ENCODE measurements around the gene TAB2. TPM values are rescaled to one million over a fixed set of nuclear protein-coding genes. Genes with fewer than 3 reads are reported as not detected.
A peak's percentile ranks its signal among the peaks of the same experiment; 100 is the strongest.

The TAB2 gene
- total and polyA plus RNA-seq, 2 of the 8 experiments (the other 6 are each of a cell fraction or from before 2014, with no cell fraction given) = 40.4 to 63.0 TPM

DNA sequence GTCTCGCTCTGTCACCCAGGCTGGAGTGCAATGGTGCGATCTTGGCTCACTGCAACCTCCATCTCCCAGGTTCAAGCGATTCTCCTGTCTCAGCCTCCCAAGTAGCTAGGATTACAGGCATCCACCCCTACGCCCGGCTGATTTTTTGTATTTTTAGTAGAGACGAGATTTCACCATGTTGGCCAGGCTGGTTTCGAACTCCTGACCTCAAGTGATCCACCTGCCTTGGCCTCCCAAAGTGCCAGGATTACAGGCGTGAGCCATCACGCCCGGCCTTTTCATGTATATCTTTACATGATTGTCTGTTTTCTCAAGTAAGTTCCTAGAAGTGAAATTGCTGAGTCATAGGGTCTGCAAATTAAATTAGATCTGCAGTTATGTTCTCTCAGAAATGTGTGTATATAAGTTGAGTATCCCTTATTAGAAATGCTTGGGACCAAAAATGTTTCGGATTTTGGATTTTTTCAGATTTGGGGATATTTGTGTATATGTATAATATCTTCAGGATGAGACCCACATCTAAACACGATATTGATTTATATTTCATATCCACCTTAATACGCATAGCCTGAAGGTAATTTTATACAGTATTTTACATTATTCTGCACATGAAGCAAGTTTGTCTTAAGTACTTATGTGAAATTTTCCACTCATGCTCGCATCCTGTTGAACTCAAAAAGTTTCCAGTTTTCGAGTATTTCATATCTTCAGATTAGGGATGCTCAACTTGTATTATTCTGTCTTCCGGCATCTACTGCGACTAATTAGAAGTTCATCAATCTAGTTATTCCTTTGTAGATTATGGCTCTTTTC is 40.4 kb downstream of the TAB2 start:
- H3K9me3 ChIP-seq (ENCODE audit: insufficient read depth in 2 of 2, low read depth in 1 of 2, low read length in 1 of 2) = no peaks in the 10 kb centered on the region
- H2BK120ac ChIP-seq (replicated peaks; ENCODE audit: low read depth, low read length) = no peak overlapping the region
- H3K23me2 ChIP-seq (ENCODE audit: low read depth, low read length) = no peaks in the 10 kb centered on the region
- peaks cover 6 to 97% of the 10 kb centered on the region in 2 experiments for H3K79me2 ChIP-seq (ENCODE audit: control insufficient read depth in 1 of 2, insufficient read depth in 2 of 2, low read length in 2 of 2)
- DNase-seq (ENCODE audit: low read depth in 1 of 2, low spot score in 2 of 2) (no peak), FAIRE-seq (no peak)
- peaks cover 7% of the 10 kb centered on the region; the same call in 1 of the 2 replicates for H3K79me1 ChIP-seq (ENCODE audit: low read depth, low read length)
- 89% methylated on average over 17 of the region's 17 CpGs; no CpG with 5 or more reads in 1 of the 2 experiments for WGBS, 2 experiments (ENCODE audit: extremely low coverage in 1 of 2, insufficient coverage in 1 of 2, insufficient read length in 1 of 2, insufficient replicate concordance in 2 of 2, low coverage in 1 of 2, low lambda C conversion rate in 2 of 2, missing lambda C conversion rate in 1 of 2)
- H3K4me1 ChIP-seq (replicated peaks in 1 of 4; ENCODE audit: control insufficient read depth in 3 of 4, insufficient read depth in 4 of 4, low read length in 3 of 4) = peaks cover 0 to 2% (median under 1%) of the 10 kb centered on the region in 4 experiments; a peak in 5 of 7 replicates
- no peak overlapping the region for H3K9ac ChIP-seq (replicated peaks in 1 of 4; ENCODE audit: extremely low read depth in 1 of 4, low read depth in 3 of 4, low read length in 3 of 4)
- H2AK5ac ChIP-seq (ENCODE audit: low read depth, low read length) = no peak overlapping the region
- H4K8ac ChIP-seq (ENCODE audit: extremely low read depth, insufficient read depth, low read length) = no peak overlapping the region
- H3K23ac ChIP-seq (ENCODE audit: insufficient read length) = no peak overlapping the region
- POLR2A ChIA-PET (ENCODE audit: partially characterized antibody) = no interaction called here
- no peak overlapping the region for H3K56ac ChIP-seq (replicated peaks; ENCODE audit: insufficient read length, low read depth, low read length)
- H3K36me3 ChIP-seq (ENCODE audit: control insufficient read depth in 2 of 4, insufficient read depth in 4 of 4, low read length in 3 of 4) = no peaks in the 10 kb centered on the region
- CTCF ChIA-PET (ENCODE audit: partially characterized antibody) = no interaction called here
- peak; percentile 58; the same call in 1 of the 2 replicates for TF ChIP-seq BACH1 (IDR thresholded peaks at IDR 0.05; ENCODE audit: low read length)
- no peak for TF ChIP-seq HDAC2 (IDR thresholded peaks at IDR 0.05; ENCODE audit: borderline replicate concordance in 1 of 2, low read depth in 2 of 2, low read length in 2 of 2)
- TF ChIP-seq YY1 (IDR thresholded peaks at IDR 0.05; ENCODE audit: low read depth, low read length) = no peak
- H3K27me3 ChIP-seq (replicated peaks in 1 of 4; ENCODE audit: control insufficient read depth in 3 of 4, extremely low read depth in 1 of 4, insufficient read depth in 3 of 4, low read length in 3 of 4) = no peaks in the 10 kb centered on the region
- no peak overlapping the region for H2BK20ac ChIP-seq (ENCODE audit: low read length)
- H2BK5ac ChIP-seq (ENCODE audit: low read depth, low read length) = no peak overlapping the region
- no peak overlapping the region for H2AFZ ChIP-seq (ENCODE audit: low read length)
- H2BK12ac ChIP-seq (ENCODE audit: low read depth, low read length) = no peak overlapping the region
- no peak overlapping the region for H3K4ac ChIP-seq (replicated peaks; ENCODE audit: insufficient read length, low read depth, low read length)
- H4K20me1 ChIP-seq (replicated peaks in 1 of 2; ENCODE audit: control insufficient read depth in 1 of 2, insufficient read depth in 2 of 2, low read length in 2 of 2) = peaks cover 4 to 6% of the 10 kb centered on the region in 2 experiments
- H3K4me3 ChIP-seq (ENCODE audit: extremely low read depth in 1 of 4, insufficient read depth in 2 of 4, low read depth in 3 of 4, low read length in 4 of 4) = no peak overlapping the region
- H4K91ac ChIP-seq (replicated peaks; ENCODE audit: insufficient read length, low read length) = no peak overlapping the region
- H3K14ac ChIP-seq (ENCODE audit: insufficient read length) = no peak overlapping the region
- no peak overlapping the region for H4K5ac ChIP-seq (ENCODE audit: insufficient read length, low read depth, low read length)
- no peak overlapping the region for H3K18ac ChIP-seq (ENCODE audit: extremely low read depth, low read length)
- H3K4me2 ChIP-seq (ENCODE audit: insufficient read depth in 1 of 2, low read depth in 2 of 2, low read length in 2 of 2) = no peak overlapping the region
- no peak overlapping the region for H3K27ac ChIP-seq (ENCODE audit: low read depth, low read length)
- H2BK15ac ChIP-seq (ENCODE audit: low read length) = no peak overlapping the region
